ENCODE data around the gene GPR37. TPM values are rescaled to one million over a fixed set of nuclear protein-coding genes. Genes with fewer than 3 reads are reported as not detected.

Gene GPR37
- total and polyA plus RNA-seq, 2 donors (not counting 3 experiments of a cell fraction or from before 2014, with no cell fraction given) = 0.92 to 2.1 TPM

- Histone ChIP-seq H3K79me2 (ENCODE audit: control insufficient read depth, insufficient read depth, low read length) (no peaks in the 10 kb centered on the region), H3K9ac (replicated peaks; ENCODE audit: extremely low read depth, insufficient read depth, low read length) (no peak overlapping the region), H4K20me1 (replicated peaks; ENCODE audit: control insufficient read depth, extremely low read depth, insufficient read depth, low read length) (no peaks in the 10 kb centered on the region), H3K36me3 (ENCODE audit: control insufficient read depth in 2 of 2, extremely low read depth in 1 of 2, insufficient read depth in 2 of 2, low read length in 2 of 2) (no peaks in the 10 kb centered on the region), H3K27me3 (ENCODE audit: control insufficient read depth in 2 of 2, insufficient read depth in 2 of 2, low read length in 2 of 2) (peaks cover 2 to 5% of the 10 kb centered on the region in 2 experiments), H3K9me3 (replicated peaks; ENCODE audit: control insufficient read depth, insufficient read depth, low read length) (no peaks in the 10 kb centered on the region), H3K4me3 (replicated peaks in 1 of 3; ENCODE audit: insufficient read depth in 1 of 3, low read depth in 1 of 3, low read length in 3 of 3) (no peak overlapping the region), H3K4me1 (ENCODE audit: control insufficient read depth, extremely low read depth, insufficient read depth, low read length) (no peaks in the 10 kb centered on the region), H3K27ac (ENCODE audit: insufficient read depth, low read depth, low read length) (no peak overlapping the region), H3K4me2 (ENCODE audit: insufficient read depth, low read length) (no peak overlapping the region), H3K9me1 (replicated peaks; ENCODE audit: control insufficient read depth, extremely low read depth, insufficient read depth, low read length) (no peaks in the 10 kb centered on the region), H2AFZ (ENCODE audit: low read depth, low read length) (no peak overlapping the region)
- ChIA-PET POLR2A (interaction anchor here (0.6 kb wide), 1 partner anchor 726 kb away, joined by 5 read pairs; no protein-coding TSS in a partner anchor), CTCF (interaction anchor here (1.3 kb wide), 1 partner anchor 711 kb away, joined by 4 read pairs; no protein-coding TSS in a partner anchor)
- FAIRE-seq = no peak
- intact Hi-C loops (cut with micrococcal nuclease) = no loop called here
- DNase-seq (ENCODE audit: low read depth, low spot score) = no peak
- no TSS peak for BruUV-seq (replicated peaks)
- TF ChIP-seq POLR2A (IDR thresholded peaks at IDR 0.05; ENCODE audit: low read depth, low read length) = no peak
- TF ChIP-seq GATA2 (IDR thresholded peaks at IDR 0.05; ENCODE audit: insufficient read depth, insufficient read length, low read depth, low read length) = no peak
- TF ChIP-seq MYC (IDR thresholded peaks at IDR 0.05; ENCODE audit: low read depth, low read length) = no peak
- TF ChIP-seq CTCF (IDR thresholded peaks at IDR 0.05; ENCODE audit: extremely low read depth in 1 of 2, insufficient read depth in 1 of 2, low read depth in 1 of 2, low read length in 2 of 2) = no peak
- dilution Hi-C loops (cut with MboI; ENCODE audit: extremely low pct_ligation_motif_present, low sequenced_read_pairs) = no loop called here
These were observed 45.7 kb upstream of the GPR37 start for GRCh38 chr7:124811341-124811740.

GRCh38 chr7:124810605-124811004, 45.0 kb upstream of the GPR37 start:
- Histone ChIP-seq H3K4me1 (ENCODE audit: control insufficient read depth, extremely low read depth, insufficient read depth, low read length) (no peaks in the 10 kb centered on the region), H3K36me3 (ENCODE audit: control insufficient read depth in 2 of 2, extremely low read depth in 1 of 2, insufficient read depth in 2 of 2, low read length in 2 of 2) (no peaks in the 10 kb centered on the region), H3K4me3 (replicated peaks in 1 of 3; ENCODE audit: insufficient read depth in 1 of 3, low read depth in 1 of 3, low read length in 3 of 3) (no peak overlapping the region), H2AFZ (ENCODE audit: low read depth, low read length) (no peak overlapping the region), H3K9me1 (replicated peaks; ENCODE audit: control insufficient read depth, extremely low read depth, insufficient read depth, low read length) (no peaks in the 10 kb centered on the region), H3K79me2 (ENCODE audit: control insufficient read depth, insufficient read depth, low read length) (no peaks in the 10 kb centered on the region), H3K4me2 (ENCODE audit: insufficient read depth, low read length) (no peak overlapping the region), H3K27me3 (ENCODE audit: control insufficient read depth in 2 of 2, insufficient read depth in 2 of 2, low read length in 2 of 2) (peaks cover 2 to 5% of the 10 kb centered on the region in 2 experiments), H3K9ac (replicated peaks; ENCODE audit: extremely low read depth, insufficient read depth, low read length) (no peak overlapping the region), H3K9me3 (replicated peaks; ENCODE audit: control insufficient read depth, insufficient read depth, low read length) (no peaks in the 10 kb centered on the region), H4K20me1 (replicated peaks; ENCODE audit: control insufficient read depth, extremely low read depth, insufficient read depth, low read length) (no peaks in the 10 kb centered on the region), H3K27ac (ENCODE audit: insufficient read depth, low read depth, low read length) (no peak overlapping the region)
- FAIRE-seq = no peak
- POLR2A ChIA-PET = interaction anchor here (0.6 kb wide), 1 partner anchor 725 kb away, joined by 5 read pairs; no protein-coding TSS in a partner anchor
- dilution Hi-C loops (cut with MboI; ENCODE audit: extremely low pct_ligation_motif_present, low sequenced_read_pairs) = no loop called here
- DNase-seq (ENCODE audit: low read depth, low spot score) = no peak
- intact Hi-C loops (cut with micrococcal nuclease) = no loop called here
- BruUV-seq (replicated peaks) = no TSS peak
- CTCF ChIA-PET = interaction anchor here (1.0 to 1.3 kb wide), 2 partner anchors 10 to 710 kb away, joined by 3 to 4 read pairs; no protein-coding TSS in a partner anchor
- no peak for TF ChIP-seq GATA2 (IDR thresholded peaks at IDR 0.05; ENCODE audit: insufficient read depth, insufficient read length, low read depth, low read length)

Measured in endothelial cell of umbilical vein (primary cell).